Measurements from ENCODE around the gene EPC1.

Gene EPC1

GRCh38 chr10:32323051-32323450 is 23.9 kb downstream of the EPC1 start:
- H3K9me3 ChIP-seq, result no peaks in the 10 kb centered on the region
- TF ChIP-seq, protein P1, sequence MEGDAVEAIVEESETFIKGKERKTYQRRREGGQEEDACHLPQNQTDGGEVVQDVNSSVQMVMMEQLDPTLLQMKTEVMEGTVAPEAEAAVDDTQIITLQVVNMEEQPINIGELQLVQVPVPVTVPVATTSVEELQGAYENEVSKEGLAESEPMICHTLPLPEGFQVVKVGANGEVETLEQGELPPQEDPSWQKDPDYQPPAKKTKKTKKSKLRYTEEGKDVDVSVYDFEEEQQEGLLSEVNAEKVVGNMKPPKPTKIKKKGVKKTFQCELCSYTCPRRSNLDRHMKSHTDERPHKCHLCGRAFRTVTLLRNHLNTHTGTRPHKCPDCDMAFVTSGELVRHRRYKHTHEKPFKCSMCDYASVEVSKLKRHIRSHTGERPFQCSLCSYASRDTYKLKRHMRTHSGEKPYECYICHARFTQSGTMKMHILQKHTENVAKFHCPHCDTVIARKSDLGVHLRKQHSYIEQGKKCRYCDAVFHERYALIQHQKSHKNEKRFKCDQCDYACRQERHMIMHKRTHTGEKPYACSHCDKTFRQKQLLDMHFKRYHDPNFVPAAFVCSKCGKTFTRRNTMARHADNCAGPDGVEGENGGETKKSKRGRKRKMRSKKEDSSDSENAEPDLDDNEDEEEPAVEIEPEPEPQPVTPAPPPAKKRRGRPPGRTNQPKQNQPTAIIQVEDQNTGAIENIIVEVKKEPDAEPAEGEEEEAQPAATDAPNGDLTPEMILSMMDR (IDR thresholded peaks at IDR 0.05), result no peak
- H3K27me3 ChIP-seq, result no peaks in the 10 kb centered on the region
- no peak overlapping the region for H3K4me3 ChIP-seq (ENCODE audit: low read depth in 1 of 2, low read length in 1 of 2)
- no peak overlapping the region for H3K27ac ChIP-seq
- peaks cover 30 to 43% of the 10 kb centered on the region in 2 experiments for H3K4me1 ChIP-seq (ENCODE audit: control insufficient read depth in 1 of 2, insufficient read depth in 1 of 2, low read depth in 1 of 2, low read length in 1 of 2)
- H3K36me3 ChIP-seq, result no peaks in the 10 kb centered on the region

DNA sequence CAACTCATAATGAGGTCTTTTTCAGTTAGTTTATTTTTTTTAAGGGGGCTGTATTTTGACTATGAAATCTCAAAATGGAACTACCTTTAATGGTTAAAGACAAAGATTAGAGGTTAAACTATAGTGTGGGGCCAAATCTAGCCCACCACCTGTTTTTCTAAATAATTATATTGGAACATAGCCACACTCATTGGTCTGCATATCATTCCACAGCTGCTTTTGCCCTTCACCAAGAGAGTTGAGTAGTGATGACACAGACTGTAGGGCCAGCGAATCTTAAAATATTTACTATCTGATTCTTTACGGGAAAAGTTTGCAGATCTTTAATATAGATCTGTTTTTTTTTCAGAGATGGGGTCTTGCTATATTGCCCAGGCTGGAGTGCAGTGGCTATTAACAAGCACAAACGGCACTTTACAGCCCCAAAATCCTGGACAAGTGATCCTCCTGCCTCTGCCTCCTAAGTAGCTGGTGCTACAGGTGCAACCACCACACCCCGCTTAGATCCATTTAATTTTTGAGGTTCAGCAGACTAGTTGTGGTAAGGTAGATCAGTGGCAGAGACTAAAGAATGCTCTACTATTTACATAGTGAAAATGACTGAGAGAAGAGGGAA is 25.8 kb downstream of the EPC1 start:
- Histone ChIP-seq H3K4me3 (ENCODE audit: low read depth in 1 of 2, low read length in 1 of 2) (no peak overlapping the region), H3K27ac (no peak overlapping the region), H3K4me1 (ENCODE audit: control insufficient read depth in 1 of 2, insufficient read depth in 1 of 2, low read depth in 1 of 2, low read length in 1 of 2) (peaks cover 15 to 33% of the 10 kb centered on the region in 2 experiments), H3K27me3 (no peaks in the 10 kb centered on the region), H3K36me3 (no peaks in the 10 kb centered on the region), H3K9me3 (no peaks in the 10 kb centered on the region)
- TF ChIP-seq, protein P1 (IDR thresholded peaks at IDR 0.05), result no peak

DNA sequence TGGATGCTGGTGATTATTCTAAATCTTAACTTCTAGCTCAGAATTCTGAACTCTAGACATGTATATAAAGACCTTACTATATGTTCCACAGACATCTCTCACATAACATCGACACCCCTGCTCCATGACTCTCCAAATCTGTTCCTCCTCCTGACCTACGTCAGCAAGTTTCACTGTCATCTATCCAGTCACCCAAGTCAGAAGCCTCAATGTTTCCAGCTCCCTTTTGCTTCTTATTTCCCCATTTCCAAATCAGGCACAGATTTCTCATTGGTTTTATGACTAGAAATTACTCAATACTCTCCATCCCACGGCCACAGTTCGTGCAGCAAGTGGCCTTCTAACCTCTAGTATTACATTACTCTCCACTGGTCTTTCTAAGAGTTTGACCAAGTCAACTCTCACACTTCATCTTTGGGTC is 28.5 kb downstream of the EPC1 start:
- H3K27me3 ChIP-seq, result no peaks in the 10 kb centered on the region
- TF ChIP-seq, protein P1 (IDR thresholded peaks at IDR 0.05), result no peak
- H3K27ac ChIP-seq, result peak overlapping the region; percentile 65
- peaks cover 15 to 23% of the 10 kb centered on the region in 2 experiments for H3K4me1 ChIP-seq (ENCODE audit: control insufficient read depth in 1 of 2, insufficient read depth in 1 of 2, low read depth in 1 of 2, low read length in 1 of 2)
- H3K9me3 ChIP-seq, result no peaks in the 10 kb centered on the region
- no peak overlapping the region for H3K4me3 ChIP-seq (ENCODE audit: low read depth in 1 of 2, low read length in 1 of 2)
- no peaks in the 10 kb centered on the region for H3K36me3 ChIP-seq

- no peaks in the 10 kb centered on the region for H3K9me3 ChIP-seq
- H3K4me3 ChIP-seq (ENCODE audit: low read depth in 1 of 2, low read length in 1 of 2), result no peak overlapping the region
- H3K4me1 ChIP-seq (ENCODE audit: control insufficient read depth in 1 of 2, insufficient read depth in 1 of 2, low read depth in 1 of 2, low read length in 1 of 2), result peaks cover 15 to 23% of the 10 kb centered on the region in 2 experiments
- no peaks in the 10 kb centered on the region for H3K36me3 ChIP-seq
- no peaks in the 10 kb centered on the region for H3K27me3 ChIP-seq
- H3K27ac ChIP-seq, result peak overlapping the region; percentile 65
- TF ChIP-seq, protein P1 (IDR thresholded peaks at IDR 0.05), result no peak
Measured at GRCh38 chr10:32317795-32318357, 29.1 kb downstream of the EPC1 start.

GRCh38 chr10:32315424-32315823 is 31.5 kb downstream of the EPC1 start:
- Histone ChIP-seq H3K36me3 (no peaks in the 10 kb centered on the region), H3K9me3 (no peaks in the 10 kb centered on the region), H3K4me3 (ENCODE audit: low read depth in 1 of 2, low read length in 1 of 2) (no peak overlapping the region), H3K27me3 (no peaks in the 10 kb centered on the region), H3K4me1 (ENCODE audit: control insufficient read depth in 1 of 2, insufficient read depth in 1 of 2, low read depth in 1 of 2, low read length in 1 of 2) (peaks cover 15 to 23% of the 10 kb centered on the region in 2 experiments), H3K27ac (no peak overlapping the region)
- TF ChIP-seq, protein P1 (IDR thresholded peaks at IDR 0.05), result no peak
